ENCODE measurements around the gene UGT1A6. TPM values are rescaled to one million over a fixed set of nuclear protein-coding genes. Genes with fewer than 3 reads are reported as not detected.

Gene UGT1A6
- total RNA-seq, 1 experiment from 2014 or later = 2.2 TPM

- CTCF ChIA-PET = no interaction called here
- no peaks in the 10 kb centered on the region for H3K27me3 ChIP-seq (ENCODE audit: low read length)
- no peak for TF ChIP-seq EZH2 (IDR thresholded peaks at IDR 0.05; ENCODE audit: low read length, unreplicated experiment)
- no peak for TF ChIP-seq EZH2phosphoT487 (IDR thresholded peaks at IDR 0.05; ENCODE audit: borderline replicate concordance, low read length)
- no peak for TF ChIP-seq CTCF (conservative IDR thresholded peaks at IDR 0.05; ENCODE audit: low read depth, low read length)
- H3K4me1 ChIP-seq (ENCODE audit: insufficient read depth, low read length) = peaks cover 7% of the 10 kb centered on the region
- H3K36me3 ChIP-seq (ENCODE audit: low read depth, low read length) = no peaks in the 10 kb centered on the region
- DNase-seq (no peak), ATAC-seq (no peak)
- POLR2A ChIA-PET (ENCODE audit: unreplicated experiment) = no interaction called here
- no peak overlapping the region for H3K27ac ChIP-seq (ENCODE audit: low read length)
- H4K20me1 ChIP-seq (ENCODE audit: low read length) = no peaks in the 10 kb centered on the region
- 0 out of 2 replicates have a peak, but pooled peaks cover 4% of the 10 kb centered on the region for H3K9me2 ChIP-seq (replicated peaks; ENCODE audit: low read length)
- H3K4me3 ChIP-seq (ENCODE audit: low read length) = no peak overlapping the region
- no peaks in the 10 kb centered on the region for H3K9me3 ChIP-seq (ENCODE audit: low read length)
- H3K79me2 ChIP-seq (ENCODE audit: low read length) = no peaks in the 10 kb centered on the region
- intact Hi-C loops (cut with micrococcal nuclease) = loop anchor here (2.0 kb wide), 1 partner anchor 56 kb away; no protein-coding TSS in a partner anchor
- H3F3A ChIP-seq (ENCODE audit: low read length, unreplicated experiment) = no peaks in the 10 kb centered on the region
- H2AFZ ChIP-seq (ENCODE audit: low read length) = no peak overlapping the region
- H3K9ac ChIP-seq (ENCODE audit: low read length) = no peak overlapping the region
- no peak overlapping the region for H3K4me2 ChIP-seq (ENCODE audit: low read length)
- BruUV-seq (replicated peaks) = no TSS peak
Observed at GRCh38 chr2:233758849-233759248, 66.2 kb downstream of the UGT1A6 start.

- no peak within 1 kb of the TSS for H3K4me2 ChIP-seq (ENCODE audit: low read length)
- ChIA-PET POLR2A (ENCODE audit: unreplicated experiment) (no interaction called here), CTCF (no interaction called here)
- 0 out of 2 replicates have a peak, but pooled peaks cover 4% of the 10 kb centered on the region for H3K9me2 ChIP-seq (replicated peaks; ENCODE audit: low read length)
- BruUV-seq (replicated peaks) = no TSS peak
- no peak within 1 kb of the TSS for H3K4me3 ChIP-seq (ENCODE audit: low read length)
- no peaks in the 10 kb centered on the region for H4K20me1 ChIP-seq (ENCODE audit: low read length)
- no peaks in the 10 kb centered on the region for H3K36me3 ChIP-seq (ENCODE audit: low read depth, low read length)
- no peak within 1 kb of the TSS for H2AFZ ChIP-seq (ENCODE audit: low read length)
- no peak for ATAC-seq
- H3K27me3 ChIP-seq (ENCODE audit: low read length) = no peaks in the 10 kb centered on the region
- TF ChIP-seq EZH2 (IDR thresholded peaks at IDR 0.05; ENCODE audit: low read length, unreplicated experiment) (no peak), EZH2phosphoT487 (IDR thresholded peaks at IDR 0.05; ENCODE audit: borderline replicate concordance, low read length) (no peak), CTCF (conservative IDR thresholded peaks at IDR 0.05; ENCODE audit: low read depth, low read length) (no peak)
- H3F3A ChIP-seq (ENCODE audit: low read length, unreplicated experiment) = no peaks in the 10 kb centered on the region
- intact Hi-C loops (cut with micrococcal nuclease) = no loop called here
- no peak within 1 kb of the TSS for H3K27ac ChIP-seq (ENCODE audit: low read length)
- no peaks in the 10 kb centered on the region for H3K79me2 ChIP-seq (ENCODE audit: low read length)
- H3K9ac ChIP-seq (ENCODE audit: low read length) = no peak within 1 kb of the TSS
- no peaks in the 10 kb centered on the region for H3K9me3 ChIP-seq (ENCODE audit: low read length)
- peaks cover 19% of the 10 kb centered on the region for H3K4me1 ChIP-seq (ENCODE audit: insufficient read depth, low read length)
- no peak for DNase-seq
Observed at GRCh38 chr2:233760043-233760442, 67.4 kb downstream of the UGT1A6 start, which contains the start of gene UGT1A1. Gene UGT1A1 (plus strand): TSS chr2:233760270. CDS start chr2:233760288, 18 bp downstream.

- no peaks in the 10 kb centered on the region for H3F3A ChIP-seq (ENCODE audit: low read length, unreplicated experiment)
- intact Hi-C loops (cut with micrococcal nuclease) = no loop called here
- BruUV-seq (replicated peaks) = no TSS peak
- no peaks in the 10 kb centered on the region for H3K79me2 ChIP-seq (ENCODE audit: low read length)
- H3K27ac ChIP-seq (ENCODE audit: low read length) = no peak overlapping the region
- ChIA-PET CTCF (no interaction called here), POLR2A (ENCODE audit: unreplicated experiment) (no interaction called here)
- DNase-seq (no peak), ATAC-seq (no peak)
- H3K36me3 ChIP-seq (ENCODE audit: low read depth, low read length) = no peaks in the 10 kb centered on the region
- TF ChIP-seq EZH2 (IDR thresholded peaks at IDR 0.05; ENCODE audit: low read length, unreplicated experiment) = no peak
- no peak for TF ChIP-seq EZH2phosphoT487 (IDR thresholded peaks at IDR 0.05; ENCODE audit: borderline replicate concordance, low read length)
- no peak for TF ChIP-seq CTCF (conservative IDR thresholded peaks at IDR 0.05; ENCODE audit: low read depth, low read length)
- no peak overlapping the region for H3K9ac ChIP-seq (ENCODE audit: low read length)
- no peaks in the 10 kb centered on the region for H3K9me3 ChIP-seq (ENCODE audit: low read length)
- no peak overlapping the region for H2AFZ ChIP-seq (ENCODE audit: low read length)
- peaks cover 19% of the 10 kb centered on the region for H3K4me1 ChIP-seq (ENCODE audit: insufficient read depth, low read length)
- no peaks in the 10 kb centered on the region for H4K20me1 ChIP-seq (ENCODE audit: low read length)
- 0 out of 2 replicates have a peak, but pooled peaks cover 4% of the 10 kb centered on the region for H3K9me2 ChIP-seq (replicated peaks; ENCODE audit: low read length)
- no peaks in the 10 kb centered on the region for H3K27me3 ChIP-seq (ENCODE audit: low read length)
- H3K4me2 ChIP-seq (ENCODE audit: low read length) = no peak overlapping the region
- H3K4me3 ChIP-seq (ENCODE audit: low read length) = no peak overlapping the region
Observed at GRCh38 chr2:233761040-233761769, 68.5 kb downstream of the UGT1A6 start.

All from PC-3 (cell line).